Gastroesophageal sphincter (tissue), 3 donors: ENCODE results near the gene KCNN3.

Source experiments
- CTCF ChIP-seq, 4 experiments: fragments of 200-600 bp in 2 of 4; fragments of 450-650 bp in 2 of 4; sonication (generic) in 1 of 4; IDR thresholded peaks; one replicate each; pipeline ENCODE4 v1.5.1; 2017 to 2019; ENCODE audit warnings: antibody characterized with exemption in 4 of 4, mild to moderate bottlenecking in 2 of 4, moderate library complexity in 2 of 4
- POLR2A ChIP-seq, 2 donors: fragments of 450-650 bp; IDR thresholded peaks; one replicate each; pipeline ENCODE4 v1.6.1; 2017; ENCODE audit warnings: antibody characterized with exemption in 2 of 2, mild to moderate bottlenecking in 2 of 2, moderate library complexity in 1 of 2
- POLR2AphosphoS5 ChIP-seq: sonication (generic); formaldehyde crosslinking; IDR thresholded peaks from one replicate; pipeline ENCODE4 v1.6.1; 2017; ENCODE audit warnings: antibody characterized with exemption

DNA sequence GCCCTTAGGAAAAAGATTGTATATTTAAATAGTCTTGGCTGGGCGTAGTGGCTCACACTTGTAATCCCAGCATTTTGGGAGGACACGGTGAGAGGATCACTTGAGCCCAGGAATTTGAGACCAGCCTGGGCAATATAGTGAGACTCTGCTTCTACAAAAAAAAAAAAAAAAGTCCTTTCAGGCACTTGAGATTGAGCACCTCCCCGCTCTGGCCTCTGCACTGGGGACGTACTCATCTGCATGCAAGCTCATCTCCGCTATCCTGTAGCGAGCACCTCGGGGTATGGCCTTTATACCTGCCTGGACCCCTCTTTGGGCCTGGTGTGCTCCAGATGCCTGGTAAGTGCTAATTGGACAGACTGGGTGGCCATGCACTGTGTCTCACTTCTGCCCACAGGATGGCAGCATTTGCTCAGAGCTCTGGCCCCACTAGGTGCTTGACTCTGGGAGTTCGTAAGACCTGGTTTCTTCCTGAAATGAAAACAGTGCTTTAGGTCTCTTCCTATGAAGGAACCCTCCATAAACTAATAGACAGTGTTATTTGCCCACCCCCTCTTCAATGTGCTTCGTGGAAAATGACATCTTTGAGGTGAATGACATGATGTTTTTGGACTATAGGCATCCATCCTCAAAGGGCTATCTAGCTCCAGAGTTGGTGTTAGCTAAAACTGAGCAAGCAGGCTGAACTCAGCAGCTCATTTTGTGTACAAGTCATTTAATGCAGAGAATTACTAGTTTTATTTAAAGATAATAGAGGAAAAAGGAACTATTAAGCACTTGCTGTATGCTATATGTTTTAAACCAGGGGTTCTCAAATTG lies 200.4 kb downstream of the KCNN3 start:
- TF ChIP-seq CTCF (IDR thresholded peaks at IDR 0.05) (peak in 3 of 4 experiments; percentile 83 to 86 (median 86)), POLR2A (IDR thresholded peaks at IDR 0.05) (no peak), POLR2AphosphoS5 (no peak)
